AG08395 (cell line): Measurements from ENCODE around the gene UBN1.
"Not testable (repeated sequence)": the region's sequence is repeated elsewhere in the genome, so short reads cannot be mapped to it uniquely, and the experiment has no call there.

Experiments
- DNase-seq: peaks from one replicate; pipeline ENCODE4 v3.0.0; 2012; ENCODE audit warnings: mixed read lengths, low spot score

The UBN1 gene

GRCh38 chr16:4904942-4905615 lies 57.8 kb downstream of the UBN1 start:
- no peak for DNase-seq

- DNase-seq = no peak
Observed at GRCh38 chr16:4908854-4909401, 61.6 kb downstream of the UBN1 start.

- no peak for DNase-seq
Observed at GRCh38 chr16:4909825-4910224, 62.5 kb downstream of the UBN1 start.

GRCh38 chr16:4910828-4911227 lies 63.5 kb downstream of the UBN1 start:
- DNase-seq = no peak

GRCh38 chr16:4911970-4912386 lies 64.7 kb downstream of the UBN1 start:
- no peak for DNase-seq

GRCh38 chr16:4913130-4913773 lies 66.0 kb downstream of the UBN1 start:
- DNase-seq = no peak

GRCh38 chr16:4913774-4914525 lies 66.7 kb downstream of the UBN1 start:
- no peak for DNase-seq

GRCh38 chr16:4914528-4915225 lies 67.4 kb downstream of the UBN1 start:
- no peak for DNase-seq

GRCh38 chr16:4915226-4915761 lies 68.0 kb downstream of the UBN1 start:
- DNase-seq = peak; percentile 70

- DNase-seq = peak; percentile 41
Observed at GRCh38 chr16:4917117-4917516, 69.8 kb downstream of the UBN1 start.

GRCh38 chr16:4918781-4919251 lies 71.5 kb downstream of the UBN1 start:
- DNase-seq = no peak

- no peak for DNase-seq
Observed at GRCh38 chr16:4920826-4921225, 73.5 kb downstream of the UBN1 start.

- DNase-seq = no peak
Observed at GRCh38 chr16:4922721-4923342, 75.6 kb downstream of the UBN1 start.

- no peak for DNase-seq
Observed at GRCh38 chr16:4923853-4924252, 76.6 kb downstream of the UBN1 start.

GRCh38 chr16:4924593-4925292 lies 77.5 kb downstream of the UBN1 start:
- no peak for DNase-seq

GRCh38 chr16:4925293-4925607 lies 78.0 kb downstream of the UBN1 start:
- no peak for DNase-seq

GRCh38 chr16:4925791-4926190 lies 78.5 kb downstream of the UBN1 start:
- no peak for DNase-seq

- DNase-seq = no peak
Observed at GRCh38 chr16:4926928-4927327, 79.6 kb downstream of the UBN1 start.

GRCh38 chr16:4927661-4928060 lies 80.4 kb downstream of the UBN1 start:
- DNase-seq = no peak

- no peak for DNase-seq
Observed at GRCh38 chr16:4928227-4928626, 80.9 kb downstream of the UBN1 start.

GRCh38 chr16:4929619-4930018 lies 82.3 kb downstream of the UBN1 start:
- not testable (repeated sequence) for DNase-seq
